Neuron (in vitro differentiated cells): ENCODE data around the gene ZNRD2.

Source experiments
- H2AFZ ChIP-seq: one replicate; pipeline ENCODE4 v1.6.1; 2013; ENCODE audit warnings: low read depth, mild to moderate bottlenecking, inconsistent platforms, low read length, moderate library complexity
- H3K27me3 ChIP-seq: one replicate; pipeline ENCODE4 v1.6.1; 2013; ENCODE audit warnings: low read length; ENCODE audit not compliant: insufficient read depth
- H3K36me3 ChIP-seq: one replicate; pipeline ENCODE4 v1.6.1; 2013; ENCODE audit warnings: low read length; ENCODE audit not compliant: insufficient read depth
- H3K4me1 ChIP-seq: one replicate; pipeline ENCODE4 v1.6.1; 2013; ENCODE audit warnings: low read length; ENCODE audit not compliant: insufficient read depth
- H3K4me3 ChIP-seq: 2 replicates; pipeline ENCODE4 v1.5.1; 2013; ENCODE audit warnings: mild to moderate bottlenecking, low read length, moderate library complexity
- H3K9me3 ChIP-seq: one replicate; pipeline ENCODE4 v1.6.1; 2013; ENCODE audit warnings: low read length

Gene ZNRD2

GRCh38 chr11:65611758-65612603 lies 41.7 kb downstream of the ZNRD2 start:
- Histone ChIP-seq H3K4me3 (no peak overlapping the region), H2AFZ (no peak overlapping the region), H3K9me3 (no peaks in the 10 kb centered on the region), H3K27me3 (no peaks in the 10 kb centered on the region), H3K36me3 (peaks cover 17% of the 10 kb centered on the region), H3K4me1 (peaks cover 42% of the 10 kb centered on the region)

- Histone ChIP-seq H3K27me3 (no peaks in the 10 kb centered on the region), H3K4me3 (peak overlapping the region; percentile 83), H3K9me3 (no peaks in the 10 kb centered on the region), H3K36me3 (peaks cover 20% of the 10 kb centered on the region), H2AFZ (no peak overlapping the region), H3K4me1 (peaks cover 47% of the 10 kb centered on the region)
These were observed 42.4 kb downstream of the ZNRD2 start for GRCh38 chr11:65612691-65613090.

- peak overlapping the region; percentile 49 for H2AFZ ChIP-seq
- peak overlapping the region; percentile 83 for H3K4me3 ChIP-seq
- no peaks in the 10 kb centered on the region for H3K27me3 ChIP-seq
- peaks cover 20% of the 10 kb centered on the region for H3K36me3 ChIP-seq
- peaks cover 47% of the 10 kb centered on the region for H3K4me1 ChIP-seq
- no peaks in the 10 kb centered on the region for H3K9me3 ChIP-seq
These were observed 43.0 kb downstream of the ZNRD2 start for GRCh38 chr11:65613091-65613928.

GRCh38 chr11:65615229-65615949 lies 45.1 kb downstream of the ZNRD2 start, which contains the start of gene PCNX3:
PCNX3 (plus strand) TSS chr11:65615776; CDS start chr11:65616312, 536 bp downstream.
- H3K4me1 ChIP-seq: peaks cover 47% of the 10 kb centered on the region
- H3K36me3 ChIP-seq: peaks cover 35% of the 10 kb centered on the region
- H3K27me3 ChIP-seq: no peaks in the 10 kb centered on the region
- H2AFZ ChIP-seq: peak within 1 kb of the TSS; percentile 49
- H3K9me3 ChIP-seq: no peaks in the 10 kb centered on the region
- H3K4me3 ChIP-seq: peak within 1 kb of the TSS; percentile 83

- Histone ChIP-seq H3K27me3 (no peaks in the 10 kb centered on the region), H3K4me1 (peaks cover 43% of the 10 kb centered on the region), H2AFZ (no peak overlapping the region), H3K4me3 (peak overlapping the region; percentile 83), H3K36me3 (peaks cover 36% of the 10 kb centered on the region), H3K9me3 (no peaks in the 10 kb centered on the region)
These were observed 45.8 kb downstream of the ZNRD2 start for GRCh38 chr11:65615950-65616574.

GRCh38 chr11:65616575-65617001 lies 46.3 kb downstream of the ZNRD2 start:
- Histone ChIP-seq H3K9me3 (no peaks in the 10 kb centered on the region), H3K36me3 (peaks cover 40% of the 10 kb centered on the region), H3K27me3 (no peaks in the 10 kb centered on the region), H3K4me1 (peaks cover 38% of the 10 kb centered on the region), H3K4me3 (peak overlapping the region; percentile 83), H2AFZ (no peak overlapping the region)

- Histone ChIP-seq H3K4me3 (peak overlapping the region; percentile 83), H3K36me3 (peaks cover 46% of the 10 kb centered on the region), H3K9me3 (no peaks in the 10 kb centered on the region), H3K4me1 (peaks cover 31% of the 10 kb centered on the region), H2AFZ (no peak overlapping the region), H3K27me3 (no peaks in the 10 kb centered on the region)
These were observed 47.0 kb downstream of the ZNRD2 start for GRCh38 chr11:65617136-65617850.

GRCh38 chr11:65617990-65618751 lies 47.9 kb downstream of the ZNRD2 start:
- peaks cover 23% of the 10 kb centered on the region for H3K4me1 ChIP-seq
- H3K27me3 ChIP-seq: no peaks in the 10 kb centered on the region
- H3K9me3 ChIP-seq: no peaks in the 10 kb centered on the region
- no peak overlapping the region for H2AFZ ChIP-seq
- no peak overlapping the region for H3K4me3 ChIP-seq
- H3K36me3 ChIP-seq: peaks cover 51% of the 10 kb centered on the region

GRCh38 chr11:65618763-65619162 lies 48.5 kb downstream of the ZNRD2 start:
- Histone ChIP-seq H3K4me3 (no peak overlapping the region), H3K4me1 (peaks cover 19% of the 10 kb centered on the region), H3K9me3 (no peaks in the 10 kb centered on the region), H3K36me3 (peaks cover 54% of the 10 kb centered on the region), H2AFZ (no peak overlapping the region), H3K27me3 (no peaks in the 10 kb centered on the region)

- Histone ChIP-seq H3K9me3 (no peaks in the 10 kb centered on the region), H3K27me3 (no peaks in the 10 kb centered on the region), H3K4me1 (peaks cover 13% of the 10 kb centered on the region), H2AFZ (no peak overlapping the region), H3K4me3 (no peak overlapping the region), H3K36me3 (peaks cover 59% of the 10 kb centered on the region)
These were observed 49.1 kb downstream of the ZNRD2 start for GRCh38 chr11:65619281-65619928.

- H3K4me1 ChIP-seq: peaks cover 13% of the 10 kb centered on the region
- H3K9me3 ChIP-seq: no peaks in the 10 kb centered on the region
- H3K36me3 ChIP-seq: peaks cover 69% of the 10 kb centered on the region
- H3K4me3 ChIP-seq: no peak overlapping the region
- no peaks in the 10 kb centered on the region for H3K27me3 ChIP-seq
- H2AFZ ChIP-seq: no peak overlapping the region
These were observed 50.4 kb downstream of the ZNRD2 start for GRCh38 chr11:65620666-65621065.
